ENCODE results near the gene CACNA2D3.

Gene CACNA2D3

DNA sequence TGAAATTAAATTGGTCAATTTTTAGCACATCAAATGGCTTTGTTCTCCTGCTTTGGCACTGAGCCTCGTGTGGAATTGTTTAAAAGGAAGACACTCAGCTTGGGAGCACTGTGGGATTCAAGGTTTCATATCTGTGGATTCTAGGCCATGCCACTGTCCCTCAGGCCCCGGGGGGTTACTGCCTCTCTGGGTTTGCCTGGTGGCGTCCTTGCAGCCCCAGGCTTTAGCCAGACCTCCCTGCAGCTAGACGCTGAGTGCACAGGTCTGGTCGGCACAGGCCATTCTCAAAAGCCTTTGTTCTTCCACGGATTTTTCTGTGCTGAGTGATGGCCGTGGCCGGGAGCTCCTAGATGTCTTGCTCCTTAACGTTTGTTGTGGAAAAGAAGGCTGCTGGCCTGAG lies 76.2 kb downstream of the CACNA2D3 start:
- TF ChIP-seq, protein P1, sequence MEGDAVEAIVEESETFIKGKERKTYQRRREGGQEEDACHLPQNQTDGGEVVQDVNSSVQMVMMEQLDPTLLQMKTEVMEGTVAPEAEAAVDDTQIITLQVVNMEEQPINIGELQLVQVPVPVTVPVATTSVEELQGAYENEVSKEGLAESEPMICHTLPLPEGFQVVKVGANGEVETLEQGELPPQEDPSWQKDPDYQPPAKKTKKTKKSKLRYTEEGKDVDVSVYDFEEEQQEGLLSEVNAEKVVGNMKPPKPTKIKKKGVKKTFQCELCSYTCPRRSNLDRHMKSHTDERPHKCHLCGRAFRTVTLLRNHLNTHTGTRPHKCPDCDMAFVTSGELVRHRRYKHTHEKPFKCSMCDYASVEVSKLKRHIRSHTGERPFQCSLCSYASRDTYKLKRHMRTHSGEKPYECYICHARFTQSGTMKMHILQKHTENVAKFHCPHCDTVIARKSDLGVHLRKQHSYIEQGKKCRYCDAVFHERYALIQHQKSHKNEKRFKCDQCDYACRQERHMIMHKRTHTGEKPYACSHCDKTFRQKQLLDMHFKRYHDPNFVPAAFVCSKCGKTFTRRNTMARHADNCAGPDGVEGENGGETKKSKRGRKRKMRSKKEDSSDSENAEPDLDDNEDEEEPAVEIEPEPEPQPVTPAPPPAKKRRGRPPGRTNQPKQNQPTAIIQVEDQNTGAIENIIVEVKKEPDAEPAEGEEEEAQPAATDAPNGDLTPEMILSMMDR (IDR thresholded peaks at IDR 0.05; ENCODE audit: low read depth, low read length) = no peak
- DNase-seq (ENCODE audit: low read depth, low spot score) = no peak

DNA sequence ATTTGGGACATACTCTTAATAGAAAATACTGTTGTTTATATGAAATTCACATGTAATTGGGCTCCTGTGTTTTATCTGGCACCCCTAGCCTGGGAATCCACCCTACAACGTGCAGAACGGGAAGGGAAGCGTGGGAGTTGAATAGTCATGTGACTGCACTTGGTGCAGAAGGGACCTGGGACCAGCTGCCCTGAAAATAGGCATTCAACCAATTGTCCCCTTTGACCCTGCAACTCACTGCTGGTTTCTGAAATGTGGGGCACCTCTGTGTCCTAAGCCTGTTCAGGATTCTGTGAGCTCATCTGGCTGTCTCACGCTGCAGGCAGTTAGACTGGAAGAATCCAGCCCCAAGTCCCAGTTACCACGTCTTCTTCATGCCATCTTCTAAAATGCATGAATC lies 79.7 kb downstream of the CACNA2D3 start:
- in situ Hi-C loops (cut with HindIII; ENCODE audit: low sequenced_read_pairs) = no loop called here
- no peak for DNase-seq (ENCODE audit: low read depth, low spot score)
- TF ChIP-seq, protein P1 (IDR thresholded peaks at IDR 0.05; ENCODE audit: low read depth, low read length) = no peak
- H3K4me3 ChIP-seq (ENCODE audit: low read depth, low read length) = no peak overlapping the region

More for the DNA sequence above, 76.2 kb downstream of the CACNA2D3 start:
- in situ Hi-C loops (cut with HindIII; ENCODE audit: low sequenced_read_pairs) = no loop called here
- no peak overlapping the region for H3K4me3 ChIP-seq (ENCODE audit: low read depth, low read length)

DNA sequence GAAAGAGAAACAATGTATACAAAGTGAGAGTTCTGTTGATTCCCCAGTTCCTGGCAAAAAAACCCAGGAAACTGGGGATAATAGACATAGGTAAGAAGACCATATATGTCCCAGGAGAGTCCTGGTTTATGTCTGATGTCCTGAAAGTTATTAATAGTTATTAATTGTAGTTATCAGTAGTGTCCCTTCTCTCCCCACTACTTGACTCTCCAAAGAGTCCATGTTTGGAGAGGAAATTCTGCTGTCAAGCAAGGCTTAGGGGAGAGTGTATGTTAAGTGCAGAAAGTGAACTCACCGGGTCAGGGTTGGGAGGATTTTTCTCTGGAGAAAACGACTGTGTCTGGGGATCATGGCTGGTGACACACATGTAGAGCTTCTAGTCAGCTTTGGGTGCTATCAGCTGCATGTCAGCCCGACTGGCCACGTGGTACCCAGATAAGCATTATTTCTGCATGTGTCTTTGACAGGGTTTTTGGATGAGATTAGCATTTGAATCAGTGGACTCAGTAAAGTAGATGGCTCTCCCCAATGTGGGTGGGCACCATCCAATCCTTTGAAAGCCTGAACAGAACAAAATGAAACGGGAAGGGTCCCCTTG lies 80.4 kb downstream of the CACNA2D3 start:
- DNase-seq (ENCODE audit: low read depth, low spot score) = no peak
- H3K4me3 ChIP-seq (ENCODE audit: low read depth, low read length) = no peak overlapping the region
- TF ChIP-seq, protein P1 (IDR thresholded peaks at IDR 0.05; ENCODE audit: low read depth, low read length) = no peak
- in situ Hi-C loops (cut with HindIII; ENCODE audit: low sequenced_read_pairs) = no loop called here

DNA sequence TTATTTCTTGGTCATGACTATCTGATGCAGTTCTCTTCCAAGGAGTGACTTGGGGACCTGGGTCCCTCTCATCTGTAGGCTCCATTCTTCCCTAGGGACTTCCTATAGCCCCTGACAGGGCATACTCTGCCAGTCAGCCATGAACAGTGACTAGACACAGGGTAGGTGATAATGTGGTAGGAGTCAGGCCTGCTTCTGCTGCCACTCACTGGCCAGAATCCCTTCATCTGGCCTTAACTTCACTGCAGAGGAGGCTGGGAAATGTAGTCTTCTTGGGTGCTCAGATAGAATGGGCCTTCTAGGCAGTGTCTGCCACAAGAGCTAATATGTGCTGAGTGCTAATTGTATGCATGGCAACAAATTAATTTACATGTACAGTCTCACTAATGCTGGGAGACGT lies 84.5 kb downstream of the CACNA2D3 start:
- DNase-seq (ENCODE audit: low read depth, low spot score) = no peak
- in situ Hi-C loops (cut with HindIII; ENCODE audit: low sequenced_read_pairs) = no loop called here
- TF ChIP-seq, protein P1 (IDR thresholded peaks at IDR 0.05; ENCODE audit: low read depth, low read length) = no peak
- H3K4me3 ChIP-seq (ENCODE audit: low read depth, low read length) = no peak overlapping the region

DNA sequence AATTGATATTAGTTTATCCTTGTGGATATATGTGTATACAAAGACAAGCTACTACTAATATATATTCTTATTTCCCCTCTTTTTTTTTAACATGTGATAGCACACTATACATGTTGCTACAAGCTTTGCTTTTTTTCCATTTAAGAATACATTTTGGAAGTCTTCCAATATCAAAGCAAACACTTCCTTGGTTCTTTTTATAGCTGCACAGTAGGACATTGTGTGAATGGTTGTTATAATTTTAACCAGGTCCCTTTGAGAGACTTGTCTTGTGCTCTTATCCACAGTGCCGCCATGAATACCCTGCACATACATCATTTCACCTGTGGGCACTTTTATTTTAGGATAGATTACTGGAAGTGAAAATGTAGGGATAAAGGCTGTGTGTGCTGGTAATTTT lies 88.7 kb downstream of the CACNA2D3 start:
- no peak overlapping the region for H3K4me3 ChIP-seq (ENCODE audit: low read depth, low read length)
- no peak for DNase-seq (ENCODE audit: low read depth, low spot score)
- in situ Hi-C loops (cut with HindIII; ENCODE audit: low sequenced_read_pairs) = no loop called here
- TF ChIP-seq, protein P1 (IDR thresholded peaks at IDR 0.05; ENCODE audit: low read depth, low read length) = no peak

DNA sequence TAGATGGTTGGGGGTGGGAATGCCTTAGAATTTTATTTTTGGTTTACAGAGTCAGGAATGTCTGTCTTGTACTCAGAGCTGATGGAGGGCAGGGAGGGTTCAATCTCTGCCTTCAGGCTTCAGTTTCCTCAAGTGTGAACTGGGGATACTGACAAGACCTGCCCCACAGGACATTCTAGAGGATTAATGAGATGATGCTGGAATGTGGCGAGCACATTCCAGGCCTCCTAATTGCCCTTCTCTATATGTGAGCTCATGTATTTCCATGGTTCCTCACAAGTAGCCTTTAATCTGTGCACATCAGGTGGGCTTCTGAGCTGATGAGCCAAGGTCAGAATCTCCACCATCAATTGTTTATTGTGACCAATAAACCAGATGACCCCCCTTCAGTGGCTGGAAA lies 90.4 kb downstream of the CACNA2D3 start:
- in situ Hi-C loops (cut with HindIII; ENCODE audit: low sequenced_read_pairs) = no loop called here
- TF ChIP-seq, protein P1 (IDR thresholded peaks at IDR 0.05; ENCODE audit: low read depth, low read length) = no peak
- no peak overlapping the region for H3K4me3 ChIP-seq (ENCODE audit: low read depth, low read length)
- DNase-seq (ENCODE audit: low read depth, low spot score) = no peak
